GM10847 (cell line): ENCODE data around the gene SMIM10L2A.

Experiments used
- POLR2A ChIP-seq: IDR thresholded peaks from 2 replicates; pipeline ENCODE4 v1.6.1; 2011; ENCODE audit not compliant: insufficient read length; ENCODE audit errors: extremely low read depth

Gene SMIM10L2A

GRCh38 chrX:135410861-135411627 lies 10.7 kb upstream of the SMIM10L2A start:
- TF ChIP-seq POLR2A = no peak

GRCh38 chrX:135411893-135412292 lies 9.9 kb upstream of the SMIM10L2A start:
- no peak for TF ChIP-seq POLR2A

- no peak for TF ChIP-seq POLR2A
Measured at GRCh38 chrX:135416546-135416945, 5.2 kb upstream of the SMIM10L2A start.

GRCh38 chrX:135420831-135421230 lies 913 bp upstream of the SMIM10L2A start:
- TF ChIP-seq POLR2A = no peak

- no peak for TF ChIP-seq POLR2A
Measured at GRCh38 chrX:135421537-135421931, 210 bp upstream of the SMIM10L2A start.

GRCh38 chrX:135424469-135424868 lies 2.7 kb downstream of the SMIM10L2A start:
- no peak for TF ChIP-seq POLR2A

- no peak for TF ChIP-seq POLR2A
Measured at GRCh38 chrX:135425026-135425965, 3.6 kb downstream of the SMIM10L2A start.

GRCh38 chrX:135429429-135429828 lies 7.7 kb downstream of the SMIM10L2A start:
- no peak for TF ChIP-seq POLR2A

GRCh38 chrX:135431886-135432285 lies 10.1 kb downstream of the SMIM10L2A start:
- TF ChIP-seq POLR2A = no peak

- no peak for TF ChIP-seq POLR2A
Measured at GRCh38 chrX:135432453-135432852, 10.7 kb downstream of the SMIM10L2A start.

GRCh38 chrX:135432881-135433521 lies 11.3 kb downstream of the SMIM10L2A start:
- no peak for TF ChIP-seq POLR2A

GRCh38 chrX:135433531-135434257 lies 11.9 kb downstream of the SMIM10L2A start:
- no peak for TF ChIP-seq POLR2A

- TF ChIP-seq POLR2A = no peak
Measured at GRCh38 chrX:135434258-135435138, 12.8 kb downstream of the SMIM10L2A start.

GRCh38 chrX:135435139-135435922 lies 13.6 kb downstream of the SMIM10L2A start:
- TF ChIP-seq POLR2A = no peak

GRCh38 chrX:135435933-135436332 lies 14.2 kb downstream of the SMIM10L2A start:
- no peak for TF ChIP-seq POLR2A
